Panc1 (cell line): ENCODE measurements around the gene PDYN. TPM values are rescaled to one million over a fixed set of nuclear protein-coding genes. Genes with fewer than 3 reads are reported as not detected.

ENCODE experiments used
- ATAC-seq: fragments of 200-7000 bp; cut with Tn5 transposase; 2 replicates; pipeline ENCODE4 v1.9.1; 2020; ENCODE audit warnings: mild to moderate bottlenecking, moderate library complexity
- BruUV-seq: library from RNA; stranded (reverse); fragments of 400-500 nt; replicated peaks from 2 replicates; lab custom pipeline; 2021; lab: Mats Ljungman, UMichigan
- CTCF ChIA-PET: fragments of 300-600 bp; sonication (Branson Sonifier 250); formaldehyde crosslinking; loops from one replicate; lab custom pipeline; 2022; ENCODE audit warnings: antibody characterized with exemption; lab: Charles Lee
- POLR2A ChIA-PET: fragments of 300-600 bp; sonication (Branson Sonifier 250); formaldehyde crosslinking; loops from one replicate; lab custom pipeline; 2022; ENCODE audit warnings: antibody characterized with exemption; lab: Charles Lee
- DNase-seq: peaks from one replicate; pipeline ENCODE4 v3.0.0-alpha.2; 2010; ENCODE audit warnings: low read depth, low spot score
- H3K27ac ChIP-seq: 2 replicates; pipeline ENCODE4 v1.5.1; 2011; ENCODE audit warnings: mild to moderate bottlenecking, low read length, inconsistent platforms
- H3K27me3 ChIP-seq: fragments of 200-500 bp; sonication (Bioruptor generic); 2 replicates; pipeline ENCODE4 v1.6.0; 2014; ENCODE audit warnings: low read length, inconsistent platforms; ENCODE audit not compliant: control insufficient read depth, insufficient read depth
- H3K36me3 ChIP-seq: fragments of 200-500 bp; sonication (Bioruptor generic); 2 replicates; pipeline ENCODE4 v1.5.1; 2014; ENCODE audit warnings: inconsistent platforms, mild to moderate bottlenecking, low read length, moderate library complexity; ENCODE audit not compliant: control insufficient read depth, insufficient read depth
- H3K4me1 ChIP-seq: 2 replicates; pipeline ENCODE4 v1.5.1; 2011; ENCODE audit warnings: inconsistent platforms, mild to moderate bottlenecking, low read length, moderate library complexity; ENCODE audit not compliant: control insufficient read depth, insufficient read depth
- H3K4me3 ChIP-seq, 2 experiments: 2 replicates each; pipeline ENCODE4 v1.5.1; 2011 to 2012; ENCODE audit warnings: low read depth in 2 of 2, low read length in 2 of 2, mild to moderate bottlenecking in 2 of 2, inconsistent platforms in 1 of 2, moderate library complexity in 1 of 2
- H3K9me3 ChIP-seq: fragments of 200-500 bp; sonication (Bioruptor generic); 2 replicates; pipeline ENCODE4 v1.5.1; 2014; ENCODE audit warnings: low read depth, mild to moderate bottlenecking, inconsistent platforms, low read length, moderate library complexity; ENCODE audit not compliant: control insufficient read depth, insufficient read depth
- POLR2AphosphoS5 ChIP-seq: IDR thresholded peaks from 2 replicates; pipeline ENCODE4 v1.6.1; 2012; ENCODE audit warnings: mild to moderate bottlenecking, low read depth, low read length, moderate library complexity
- SIN3A ChIP-seq: IDR thresholded peaks from 2 replicates; pipeline ENCODE4 v1.6.1; 2012; ENCODE audit warnings: low read depth, mild to moderate bottlenecking, low read length, moderate library complexity, borderline replicate concordance; ENCODE audit not compliant: insufficient read depth
- TCF7L2 ChIP-seq: IDR thresholded peaks from 2 replicates; pipeline ENCODE4 v1.6.1; 2011; ENCODE audit warnings: mild to moderate bottlenecking, low read depth, low read length, inconsistent platforms
- in situ Hi-C: cut with HindIII; loops from 2 replicates; pipeline ENCODE4 v1.10.0; 2016; ENCODE audit warnings: low sequenced_read_pairs, low pct_unique_long_range_greater_than_20kb
- intact Hi-C: fragments of 100-400 bp; cut with micrococcal nuclease; formaldehyde crosslinking; loops from one replicate; pipeline ENCODE4 v1.10.0; 2022; ENCODE audit not compliant: unreplicated experiment
- total RNA-seq: library from RNA; stranded (reverse); gene quantifications from one replicate; pipeline ENCODE4 v1.2.1, GENCODE V29; 2021; ENCODE audit not compliant: unreplicated experiment
- TF ChIP-seq, protein P1 (sequence below), 2 experiments: IDR thresholded peaks; 2 replicates each; pipeline ENCODE4 v1.6.1; 2011 to 2012; ENCODE audit warnings: low read depth in 2 of 2, control low read depth in 1 of 2, low read length in 1 of 2, mild to moderate bottlenecking in 1 of 2, moderate library complexity in 1 of 2; ENCODE audit not compliant: insufficient read depth in 1 of 2
- TF ChIP-seq, protein P2 (sequence below): fragments of 450-650 bp; IDR thresholded peaks from 2 replicates; pipeline ENCODE4 v1.5.1; 2017; ENCODE audit warnings: mild to moderate bottlenecking

Gene PDYN
- total RNA-seq, 1 experiment from 2014 or later: not detected

DNA sequence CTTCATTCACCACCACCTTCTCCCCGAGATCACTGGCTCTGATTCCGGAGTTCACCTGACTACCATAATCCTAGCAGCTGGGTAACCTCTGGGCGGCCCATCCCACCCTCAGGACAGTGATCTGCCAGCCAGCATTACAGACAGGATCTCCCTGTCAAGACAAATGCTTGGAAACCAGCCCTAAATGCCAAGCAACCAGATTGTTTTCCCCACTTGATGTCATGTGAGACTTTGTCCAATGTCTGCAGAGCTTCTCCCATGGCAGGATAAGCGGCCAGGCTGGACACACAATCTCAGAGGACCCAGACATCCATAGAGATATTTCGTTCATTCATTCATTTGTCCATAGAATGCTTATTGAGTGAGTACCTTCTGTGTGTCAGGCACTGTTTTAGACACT lies 32.5 kb downstream of the PDYN start:
- ChIA-PET POLR2A (no interaction called here), CTCF (no interaction called here)
- Histone ChIP-seq H3K4me1 (no peaks in the 10 kb centered on the region), H3K27me3 (peaks cover 14% of the 10 kb centered on the region), H3K27ac (no peak overlapping the region), H3K4me3 (no peak overlapping the region), H3K9me3 (no peaks in the 10 kb centered on the region), H3K36me3 (no peaks in the 10 kb centered on the region)
- TF ChIP-seq, protein P1, sequence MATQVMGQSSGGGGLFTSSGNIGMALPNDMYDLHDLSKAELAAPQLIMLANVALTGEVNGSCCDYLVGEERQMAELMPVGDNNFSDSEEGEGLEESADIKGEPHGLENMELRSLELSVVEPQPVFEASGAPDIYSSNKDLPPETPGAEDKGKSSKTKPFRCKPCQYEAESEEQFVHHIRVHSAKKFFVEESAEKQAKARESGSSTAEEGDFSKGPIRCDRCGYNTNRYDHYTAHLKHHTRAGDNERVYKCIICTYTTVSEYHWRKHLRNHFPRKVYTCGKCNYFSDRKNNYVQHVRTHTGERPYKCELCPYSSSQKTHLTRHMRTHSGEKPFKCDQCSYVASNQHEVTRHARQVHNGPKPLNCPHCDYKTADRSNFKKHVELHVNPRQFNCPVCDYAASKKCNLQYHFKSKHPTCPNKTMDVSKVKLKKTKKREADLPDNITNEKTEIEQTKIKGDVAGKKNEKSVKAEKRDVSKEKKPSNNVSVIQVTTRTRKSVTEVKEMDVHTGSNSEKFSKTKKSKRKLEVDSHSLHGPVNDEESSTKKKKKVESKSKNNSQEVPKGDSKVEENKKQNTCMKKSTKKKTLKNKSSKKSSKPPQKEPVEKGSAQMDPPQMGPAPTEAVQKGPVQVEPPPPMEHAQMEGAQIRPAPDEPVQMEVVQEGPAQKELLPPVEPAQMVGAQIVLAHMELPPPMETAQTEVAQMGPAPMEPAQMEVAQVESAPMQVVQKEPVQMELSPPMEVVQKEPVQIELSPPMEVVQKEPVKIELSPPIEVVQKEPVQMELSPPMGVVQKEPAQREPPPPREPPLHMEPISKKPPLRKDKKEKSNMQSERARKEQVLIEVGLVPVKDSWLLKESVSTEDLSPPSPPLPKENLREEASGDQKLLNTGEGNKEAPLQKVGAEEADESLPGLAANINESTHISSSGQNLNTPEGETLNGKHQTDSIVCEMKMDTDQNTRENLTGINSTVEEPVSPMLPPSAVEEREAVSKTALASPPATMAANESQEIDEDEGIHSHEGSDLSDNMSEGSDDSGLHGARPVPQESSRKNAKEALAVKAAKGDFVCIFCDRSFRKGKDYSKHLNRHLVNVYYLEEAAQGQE (IDR thresholded peaks at IDR 0.05; ENCODE audit: insufficient read depth in 1 of 2, low read depth in 2 of 2, low read length in 1 of 2): no peak
- TF ChIP-seq POLR2AphosphoS5 (no peak), TCF7L2 (no peak), SIN3A (no peak)
- TF ChIP-seq, protein P2, sequence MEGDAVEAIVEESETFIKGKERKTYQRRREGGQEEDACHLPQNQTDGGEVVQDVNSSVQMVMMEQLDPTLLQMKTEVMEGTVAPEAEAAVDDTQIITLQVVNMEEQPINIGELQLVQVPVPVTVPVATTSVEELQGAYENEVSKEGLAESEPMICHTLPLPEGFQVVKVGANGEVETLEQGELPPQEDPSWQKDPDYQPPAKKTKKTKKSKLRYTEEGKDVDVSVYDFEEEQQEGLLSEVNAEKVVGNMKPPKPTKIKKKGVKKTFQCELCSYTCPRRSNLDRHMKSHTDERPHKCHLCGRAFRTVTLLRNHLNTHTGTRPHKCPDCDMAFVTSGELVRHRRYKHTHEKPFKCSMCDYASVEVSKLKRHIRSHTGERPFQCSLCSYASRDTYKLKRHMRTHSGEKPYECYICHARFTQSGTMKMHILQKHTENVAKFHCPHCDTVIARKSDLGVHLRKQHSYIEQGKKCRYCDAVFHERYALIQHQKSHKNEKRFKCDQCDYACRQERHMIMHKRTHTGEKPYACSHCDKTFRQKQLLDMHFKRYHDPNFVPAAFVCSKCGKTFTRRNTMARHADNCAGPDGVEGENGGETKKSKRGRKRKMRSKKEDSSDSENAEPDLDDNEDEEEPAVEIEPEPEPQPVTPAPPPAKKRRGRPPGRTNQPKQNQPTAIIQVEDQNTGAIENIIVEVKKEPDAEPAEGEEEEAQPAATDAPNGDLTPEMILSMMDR: no peak
- ATAC-seq (no peak), DNase-seq (no peak)
- no TSS peak for BruUV-seq
- in situ Hi-C loops: no loop called here
- intact Hi-C loops: loop anchor here (10.0 kb wide), 1 partner anchor 493 kb away; no protein-coding TSS in a partner anchor

DNA sequence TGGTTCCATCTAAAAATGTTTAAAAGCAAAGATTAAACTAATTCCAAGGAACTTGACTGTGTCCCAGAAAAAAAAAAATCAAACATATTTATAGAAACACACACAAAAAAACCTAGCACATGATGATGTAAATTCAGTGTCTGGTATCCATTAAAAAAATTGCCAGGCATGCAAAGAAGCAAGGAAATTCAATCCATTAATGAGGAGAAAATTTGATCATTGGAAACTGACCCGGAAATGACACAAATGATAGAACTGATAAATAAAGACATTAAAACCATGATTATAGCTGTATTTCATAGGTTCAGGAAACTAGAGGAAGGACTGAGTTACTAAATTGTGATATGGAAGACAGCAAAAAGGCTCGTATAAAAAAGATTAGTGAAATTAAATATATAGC lies 34.7 kb downstream of the PDYN start:
- ChIA-PET CTCF (no interaction called here), POLR2A (no interaction called here)
- ATAC-seq: no peak
- H3K4me1 ChIP-seq: no peaks in the 10 kb centered on the region
- in situ Hi-C loops: no loop called here
- no peaks in the 10 kb centered on the region for H3K9me3 ChIP-seq
- H3K27me3 ChIP-seq: peaks cover 13% of the 10 kb centered on the region
- DNase-seq: no peak
- intact Hi-C loops: no loop called here
- no peaks in the 10 kb centered on the region for H3K36me3 ChIP-seq
- H3K27ac ChIP-seq: no peak overlapping the region
- BruUV-seq: no TSS peak
- no peak overlapping the region for H3K4me3 ChIP-seq
- TF ChIP-seq, protein P2: no peak
- TF ChIP-seq SIN3A: no peak
- TF ChIP-seq, protein P1 (IDR thresholded peaks at IDR 0.05; ENCODE audit: insufficient read depth in 1 of 2, low read depth in 2 of 2, low read length in 1 of 2): no peak
- TF ChIP-seq TCF7L2: no peak
- no peak for TF ChIP-seq POLR2AphosphoS5
